ENCODE measurements around the gene SSBP3.

The SSBP3 gene

DNA sequence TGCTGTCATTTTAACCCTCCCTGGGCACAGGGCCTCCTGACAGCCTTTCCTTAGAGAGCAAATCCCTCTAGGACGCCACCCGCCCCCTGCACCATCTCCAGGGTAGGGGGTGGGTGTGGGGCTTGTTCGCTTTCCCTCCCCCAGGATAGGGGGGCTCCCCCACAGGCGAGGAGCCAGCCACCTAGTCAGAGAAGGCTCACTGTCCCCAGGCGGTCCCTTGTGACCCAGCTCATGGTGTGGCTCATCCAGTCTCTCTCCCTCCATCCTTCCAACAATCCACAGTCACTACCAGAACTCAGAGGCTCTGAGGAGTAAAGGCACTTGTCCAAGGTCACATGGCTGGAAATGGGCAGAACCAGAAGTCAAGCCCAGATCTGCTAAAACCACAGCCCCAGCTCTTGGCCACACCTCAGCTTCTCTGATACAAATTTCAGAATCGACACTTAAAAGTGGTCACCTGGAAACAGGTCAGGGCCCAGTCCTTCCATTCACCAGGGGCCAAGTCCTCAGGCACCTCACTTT, 116.4 kb downstream of the SSBP3 start:
- TF ChIP-seq, protein P1, sequence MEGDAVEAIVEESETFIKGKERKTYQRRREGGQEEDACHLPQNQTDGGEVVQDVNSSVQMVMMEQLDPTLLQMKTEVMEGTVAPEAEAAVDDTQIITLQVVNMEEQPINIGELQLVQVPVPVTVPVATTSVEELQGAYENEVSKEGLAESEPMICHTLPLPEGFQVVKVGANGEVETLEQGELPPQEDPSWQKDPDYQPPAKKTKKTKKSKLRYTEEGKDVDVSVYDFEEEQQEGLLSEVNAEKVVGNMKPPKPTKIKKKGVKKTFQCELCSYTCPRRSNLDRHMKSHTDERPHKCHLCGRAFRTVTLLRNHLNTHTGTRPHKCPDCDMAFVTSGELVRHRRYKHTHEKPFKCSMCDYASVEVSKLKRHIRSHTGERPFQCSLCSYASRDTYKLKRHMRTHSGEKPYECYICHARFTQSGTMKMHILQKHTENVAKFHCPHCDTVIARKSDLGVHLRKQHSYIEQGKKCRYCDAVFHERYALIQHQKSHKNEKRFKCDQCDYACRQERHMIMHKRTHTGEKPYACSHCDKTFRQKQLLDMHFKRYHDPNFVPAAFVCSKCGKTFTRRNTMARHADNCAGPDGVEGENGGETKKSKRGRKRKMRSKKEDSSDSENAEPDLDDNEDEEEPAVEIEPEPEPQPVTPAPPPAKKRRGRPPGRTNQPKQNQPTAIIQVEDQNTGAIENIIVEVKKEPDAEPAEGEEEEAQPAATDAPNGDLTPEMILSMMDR (IDR thresholded peaks at IDR 0.05; ENCODE audit: control insufficient read depth, insufficient read depth, low read depth, low read length, missing control alignments), result no peak
- DNase-seq (ENCODE audit: low read depth), result no peak
- no peak overlapping the region for H3K4me3 ChIP-seq (ENCODE audit: control insufficient read depth, low read depth, low read length)

DNA sequence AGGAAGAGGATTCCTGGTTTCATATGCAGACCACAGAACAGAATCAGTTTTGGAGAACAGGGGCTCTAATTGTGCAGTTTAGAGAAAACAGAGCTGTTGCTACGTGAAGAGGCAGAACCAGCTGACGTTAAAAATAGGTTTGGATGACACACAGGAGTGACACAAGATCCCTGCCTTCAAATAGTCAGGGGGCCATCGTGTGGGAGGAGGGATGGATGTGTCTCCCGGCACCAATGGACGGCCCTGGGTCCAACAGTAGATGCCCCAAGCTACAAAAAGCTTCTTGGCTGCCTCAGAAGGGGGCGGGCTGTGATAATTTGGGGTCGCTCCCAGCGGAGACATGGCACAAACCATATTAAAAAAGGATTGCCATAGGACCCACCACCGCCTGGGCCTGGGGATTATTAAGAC, 118.4 kb downstream of the SSBP3 start:
- TF ChIP-seq, protein P1 (IDR thresholded peaks at IDR 0.05; ENCODE audit: control insufficient read depth, insufficient read depth, low read depth, low read length, missing control alignments), result no peak
- no peak overlapping the region for H3K4me3 ChIP-seq (ENCODE audit: control insufficient read depth, low read depth, low read length)
- DNase-seq (ENCODE audit: low read depth), result no peak

DNA sequence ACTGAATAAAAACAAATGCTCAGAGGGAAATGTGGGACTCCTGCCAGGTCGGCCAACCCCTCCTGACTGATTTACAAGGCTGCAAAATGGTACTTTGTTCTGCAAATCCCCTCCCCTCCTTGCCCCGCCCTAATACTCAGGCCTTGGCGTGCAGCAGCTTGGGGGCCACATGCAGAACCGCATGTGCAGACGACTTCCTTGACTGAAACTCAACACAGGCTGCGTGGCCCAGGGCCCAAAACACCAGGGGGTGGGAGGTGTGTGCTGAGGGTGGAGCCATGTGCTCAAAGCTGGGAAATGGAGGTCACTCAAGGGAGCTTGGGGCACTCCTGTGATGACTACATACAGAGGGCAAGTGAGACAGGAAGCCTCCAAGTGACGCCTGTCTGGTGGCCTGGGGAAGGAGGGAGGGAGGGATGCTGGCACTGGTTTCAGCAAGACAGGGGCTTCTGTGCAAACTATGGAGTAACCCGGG, 119.0 kb downstream of the SSBP3 start:
- DNase-seq (ENCODE audit: low read depth), result no peak
- H3K4me3 ChIP-seq (ENCODE audit: control insufficient read depth, low read depth, low read length), result no peak overlapping the region
- TF ChIP-seq, protein P1 (IDR thresholded peaks at IDR 0.05; ENCODE audit: control insufficient read depth, insufficient read depth, low read depth, low read length, missing control alignments), result no peak

DNA sequence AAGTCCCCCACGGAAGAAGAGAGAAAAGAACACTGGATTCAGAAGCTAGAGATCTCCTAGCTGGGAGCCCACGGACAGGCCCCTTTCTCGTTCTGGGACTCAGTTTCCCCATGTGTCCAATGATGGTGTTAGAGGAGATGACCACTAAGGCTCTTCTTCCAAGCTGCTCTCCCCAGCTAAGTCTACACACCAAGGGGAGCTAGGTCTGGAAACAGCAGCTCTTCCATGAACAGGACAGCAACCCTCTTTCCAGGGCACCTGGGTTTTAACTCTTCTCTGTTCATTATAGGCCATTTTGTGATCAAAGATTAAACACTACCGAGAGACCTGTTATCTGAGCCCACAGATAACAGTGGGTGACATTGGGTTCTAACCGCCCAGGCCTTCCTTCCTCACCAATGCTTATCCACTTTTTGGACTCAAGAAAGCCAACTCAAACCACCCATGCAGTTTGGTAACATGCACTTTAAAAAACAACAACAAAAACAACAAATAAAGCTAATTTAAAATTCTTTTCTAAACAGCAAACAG, 120.3 kb downstream of the SSBP3 start:
- H3K4me3 ChIP-seq (ENCODE audit: control insufficient read depth, low read depth, low read length), result no peak overlapping the region
- DNase-seq (ENCODE audit: low read depth), result no peak
- TF ChIP-seq, protein P1 (IDR thresholded peaks at IDR 0.05; ENCODE audit: control insufficient read depth, insufficient read depth, low read depth, low read length, missing control alignments), result no peak

DNA sequence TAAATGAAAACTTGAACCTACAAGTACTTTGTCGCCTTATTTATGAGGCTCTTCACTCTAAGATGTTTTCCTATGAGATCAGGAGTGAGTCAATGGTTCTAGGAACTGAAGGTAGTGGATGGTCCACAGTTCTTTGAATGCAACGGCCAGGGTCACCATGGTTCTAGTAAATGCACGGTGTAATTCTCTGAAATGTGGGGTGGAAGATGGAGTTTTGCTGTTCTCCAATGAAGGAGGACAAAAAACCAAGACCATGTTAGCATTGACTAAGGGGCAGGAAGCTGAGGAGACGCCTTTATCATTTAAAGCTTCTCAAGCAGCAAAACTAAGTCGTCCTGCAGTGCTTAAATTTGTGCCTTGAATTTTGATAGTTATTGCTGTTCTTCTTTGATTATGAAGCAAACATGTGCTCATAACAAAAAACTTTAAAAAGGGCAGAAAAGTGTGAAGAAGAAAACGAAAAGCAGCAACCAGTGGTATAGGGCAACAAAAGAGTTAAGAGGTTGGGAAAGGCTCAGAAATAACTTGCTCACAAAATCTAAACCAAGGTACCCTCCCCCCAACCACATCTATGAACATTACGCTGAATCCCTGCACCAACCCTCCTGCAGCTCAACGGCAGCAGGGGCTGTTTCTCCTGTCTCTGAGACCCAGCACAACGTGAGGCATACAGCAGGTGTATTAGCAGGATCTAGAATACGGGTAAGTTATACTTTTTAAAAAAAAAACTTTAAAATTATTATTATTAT, 121.2 kb downstream of the SSBP3 start:
- no peak for DNase-seq (ENCODE audit: low read depth)
- no peak overlapping the region for H3K4me3 ChIP-seq (ENCODE audit: control insufficient read depth, low read depth, low read length)
- TF ChIP-seq, protein P1 (IDR thresholded peaks at IDR 0.05; ENCODE audit: control insufficient read depth, insufficient read depth, low read depth, low read length, missing control alignments), result no peak

DNA sequence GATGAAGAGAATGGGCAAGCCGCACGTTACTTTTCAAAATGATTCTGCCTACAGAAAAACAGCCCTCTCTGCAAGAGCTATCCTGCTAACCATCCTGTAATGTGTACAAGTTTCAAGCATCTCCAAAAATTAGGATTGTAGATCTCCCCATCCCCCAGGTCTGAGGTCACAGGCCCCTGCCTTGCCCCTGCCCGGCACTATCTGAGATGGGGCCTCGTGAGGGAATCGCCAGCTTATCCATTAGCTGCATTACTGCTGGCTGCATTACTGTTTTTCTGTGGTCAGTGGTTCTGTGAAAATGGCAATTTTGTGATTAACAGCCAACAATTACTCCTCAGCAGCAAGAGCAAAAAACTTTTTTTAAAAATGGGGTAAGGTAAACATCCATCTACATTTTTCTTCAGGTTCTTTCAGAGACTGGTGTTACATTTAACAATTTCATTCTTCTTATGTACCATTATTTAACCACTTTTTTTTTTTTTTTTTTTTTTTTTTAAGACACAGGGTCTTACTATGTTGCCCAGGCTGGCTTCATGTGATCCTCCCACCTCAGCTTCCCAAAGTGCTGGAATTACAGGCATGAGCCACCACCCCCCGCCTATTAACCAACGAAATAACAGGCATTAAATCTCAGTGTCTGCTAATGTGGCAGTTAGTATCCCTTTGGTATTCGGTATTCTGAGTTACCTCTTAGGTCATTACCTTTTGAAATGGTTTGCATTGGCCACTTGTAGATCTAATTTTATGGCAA, 122.4 kb downstream of the SSBP3 start:
- TF ChIP-seq, protein P1 (IDR thresholded peaks at IDR 0.05; ENCODE audit: control insufficient read depth, insufficient read depth, low read depth, low read length, missing control alignments), result no peak
- no peak overlapping the region for H3K4me3 ChIP-seq (ENCODE audit: control insufficient read depth, low read depth, low read length)
- no peak for DNase-seq (ENCODE audit: low read depth)
